Measurements from ENCODE around the gene DDA1. TPM values are rescaled to one million over a fixed set of nuclear protein-coding genes. Genes with fewer than 3 reads are reported as not detected.

Gene DDA1
- total and polyA plus RNA-seq, 9 of the 15 experiments (the other 6 are each of a cell fraction or from before 2014, with no cell fraction given) = 1.4 to 83.8 (median 33.8) TPM

- TF ChIP-seq HDAC2 (IDR thresholded peaks at IDR 0.05) = no peak
- TF ChIP-seq CEBPZ (IDR thresholded peaks at IDR 0.05; ENCODE audit: borderline replicate concordance, low read depth, low read length) = peak; percentile 76; the same call in 1 of the 2 replicates
- TF ChIP-seq KDM1A (IDR thresholded peaks at IDR 0.05) = no peak
- TF ChIP-seq RAD51 (IDR thresholded peaks at IDR 0.05; ENCODE audit: borderline replicate concordance, low read depth) = peak; percentile 52; the same call in 1 of the 2 replicates
- TF ChIP-seq HNRNPLL (IDR thresholded peaks at IDR 0.05; ENCODE audit: low read depth, low read length, poor library complexity, severe bottlenecking) = peak; percentile 36
- peak; percentile 68 for TF ChIP-seq HMGN3 (IDR thresholded peaks at IDR 0.05; ENCODE audit: borderline replicate concordance, extremely low read depth, insufficient read length, low read depth, low read length)
- peak; percentile 91 for TF ChIP-seq ZBTB7A (IDR thresholded peaks at IDR 0.05; ENCODE audit: borderline replicate concordance, control insufficient read depth, low read depth, low read length)
- TF ChIP-seq NFATC3 (IDR thresholded peaks at IDR 0.05) = no peak
- TF ChIP-seq ZNF584 (CRISPR knock-in tag; IDR thresholded peaks at IDR 0.05; ENCODE audit: low read depth) = no peak
- no peak for TF ChIP-seq ZNF354B (CRISPR knock-in tag; IDR thresholded peaks at IDR 0.05)
- peak; percentile 89 for TF ChIP-seq ZFX (CRISPR knock-in tag; IDR thresholded peaks at IDR 0.05)
- TF ChIP-seq EHMT2 (IDR thresholded peaks at IDR 0.05) = no peak
- peak; percentile 55; the same call in 1 of the 2 replicates for TF ChIP-seq XRCC5 (IDR thresholded peaks at IDR 0.05; ENCODE audit: low read depth, low read length)
- peak; percentile 83; the same call in 1 of the 2 replicates for TF ChIP-seq KDM2B (CRISPR knock-in tag; IDR thresholded peaks at IDR 0.05)
- TF ChIP-seq SMAD1 (IDR thresholded peaks at IDR 0.05; ENCODE audit: low read depth, low read length, partially characterized antibody) = no peak
- TF ChIP-seq POLR2G (IDR thresholded peaks at IDR 0.05; ENCODE audit: low read depth, low read length) = peak; percentile 88
- TF ChIP-seq ZBTB1 (CRISPR knock-in tag; IDR thresholded peaks at IDR 0.05; ENCODE audit: borderline replicate concordance, low read depth) = peak; percentile 48; the same call in 1 of the 2 replicates
- peak; percentile 51 for TF ChIP-seq MYC (IDR thresholded peaks at IDR 0.05; ENCODE audit: low read depth, low read length)
- no peak for TF ChIP-seq MYC (CRISPR knock-in tag; IDR thresholded peaks at IDR 0.05; ENCODE audit: borderline replicate concordance, low read depth)
- TF ChIP-seq ZNF740 (CRISPR knock-in tag; IDR thresholded peaks at IDR 0.05) = peak; percentile 72
- TF ChIP-seq ZNF740 (tag; IDR thresholded peaks at IDR 0.05) = peak in 1 of 2 experiments; percentile 85; a peak in 2 of 4 replicates
- TF ChIP-seq SNIP1 (IDR thresholded peaks at IDR 0.05; ENCODE audit: low read depth) = no peak
- peak; percentile 87 for TF ChIP-seq SP2 (IDR thresholded peaks at IDR 0.05; ENCODE audit: extremely low read depth, low read depth, low read length, poor library complexity, severe bottlenecking)
- TF ChIP-seq RB1 (IDR thresholded peaks at IDR 0.05; ENCODE audit: low read depth) = peak; percentile 85
- TF ChIP-seq NRF1 (conservative IDR thresholded peaks at IDR 0.05 in 1 of 2, IDR thresholded peaks at IDR 0.05 in 1 of 2) = peak; percentile 82 to 84
Observed at GRCh38 chr19:17303167-17303939, 6.0 kb upstream of the DDA1 start, which contains the start of gene ABHD8 (continued).

All from K562 (cell line).